Putamen (tissue), 1 donor: ENCODE results near the gene FGF3.

Experiments
- DNase-seq: peaks from one replicate; pipeline ENCODE4 v3.0.0-alpha.2; 2016; ENCODE audit warnings: low spot score

The FGF3 gene

DNA sequence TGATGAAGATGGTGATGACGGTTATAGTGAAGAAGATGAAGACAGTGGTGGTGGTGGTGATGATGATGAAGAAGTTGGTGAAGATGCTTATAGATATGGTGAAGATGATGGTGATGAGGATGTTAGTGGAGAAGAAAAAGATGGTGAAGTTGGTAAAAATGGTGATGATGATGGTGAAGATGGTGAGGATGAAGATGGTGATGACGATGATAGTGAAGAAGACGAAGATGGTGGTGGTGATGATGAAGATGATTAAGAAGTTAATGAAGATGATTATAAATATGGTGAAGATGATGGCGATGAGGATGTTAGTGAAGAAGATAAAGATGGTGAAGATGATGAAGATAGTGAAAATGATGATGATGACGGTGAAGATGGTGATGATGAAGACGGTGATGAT, 25.2 kb upstream of the FGF3 start:
- DNase-seq: no peak

GRCh38 chr11:69843529-69843921, 24.3 kb upstream of the FGF3 start:
- DNase-seq: no peak

GRCh38 chr11:69842746-69843528, 23.7 kb upstream of the FGF3 start:
- no peak for DNase-seq

- DNase-seq: no peak
Observed at GRCh38 chr11:69841859-69842698, 22.9 kb upstream of the FGF3 start.

DNA sequence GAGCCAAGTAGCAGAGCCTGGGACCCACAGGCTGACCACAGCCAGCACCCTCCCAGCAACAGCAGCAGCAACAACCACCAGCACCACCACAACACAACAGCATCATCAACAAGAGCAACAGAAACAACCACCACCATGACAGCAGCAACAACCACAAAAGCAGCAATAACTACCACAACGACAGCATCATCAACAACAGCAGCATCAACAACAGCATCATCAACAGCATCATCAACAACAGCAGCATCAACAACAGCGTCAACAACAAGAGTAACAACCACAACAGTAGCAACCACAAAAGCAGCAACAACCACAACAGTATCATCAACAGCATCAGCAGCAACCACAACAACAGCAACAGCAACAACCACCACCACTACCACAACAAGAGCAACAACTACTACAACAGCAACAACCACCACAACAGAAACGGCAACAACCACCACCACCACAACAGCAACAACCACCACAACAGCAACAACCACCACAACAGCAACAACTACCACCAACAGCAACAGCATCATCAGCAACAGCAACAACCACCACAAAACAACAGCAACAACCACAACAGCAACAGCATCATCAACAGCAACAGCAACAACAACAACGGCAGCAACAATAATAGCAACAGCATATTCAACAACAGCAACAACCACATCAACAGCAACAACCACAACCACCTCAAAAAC, 22.1 kb upstream of the FGF3 start:
- no peak for DNase-seq

- no peak for DNase-seq
Observed at GRCh38 chr11:69840371-69841169, 21.4 kb upstream of the FGF3 start.

- DNase-seq: no peak
Observed at GRCh38 chr11:69839516-69839915, 20.3 kb upstream of the FGF3 start.

GRCh38 chr11:69837791-69838190, 18.6 kb upstream of the FGF3 start:
- DNase-seq: no peak

DNA sequence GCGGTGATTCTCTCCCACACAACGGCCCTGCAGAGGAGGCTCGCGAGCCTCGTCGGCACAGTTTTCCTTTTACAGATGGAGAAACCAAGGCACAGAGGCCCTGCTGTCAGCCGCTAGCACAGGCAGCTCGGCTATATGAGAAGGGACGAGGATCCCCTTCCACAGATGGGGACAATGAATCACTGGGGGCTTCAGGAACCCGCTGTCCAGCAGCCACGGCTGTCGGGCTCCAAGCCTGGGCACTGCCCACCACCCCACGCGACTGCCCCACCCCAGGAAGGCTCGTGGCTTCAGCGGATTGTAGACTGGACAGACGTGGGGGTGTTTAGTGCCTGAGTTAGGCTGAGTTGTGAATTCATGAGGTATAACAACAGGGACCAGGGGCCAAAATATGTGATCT, 17.2 kb upstream of the FGF3 start:
- DNase-seq: no peak

DNA sequence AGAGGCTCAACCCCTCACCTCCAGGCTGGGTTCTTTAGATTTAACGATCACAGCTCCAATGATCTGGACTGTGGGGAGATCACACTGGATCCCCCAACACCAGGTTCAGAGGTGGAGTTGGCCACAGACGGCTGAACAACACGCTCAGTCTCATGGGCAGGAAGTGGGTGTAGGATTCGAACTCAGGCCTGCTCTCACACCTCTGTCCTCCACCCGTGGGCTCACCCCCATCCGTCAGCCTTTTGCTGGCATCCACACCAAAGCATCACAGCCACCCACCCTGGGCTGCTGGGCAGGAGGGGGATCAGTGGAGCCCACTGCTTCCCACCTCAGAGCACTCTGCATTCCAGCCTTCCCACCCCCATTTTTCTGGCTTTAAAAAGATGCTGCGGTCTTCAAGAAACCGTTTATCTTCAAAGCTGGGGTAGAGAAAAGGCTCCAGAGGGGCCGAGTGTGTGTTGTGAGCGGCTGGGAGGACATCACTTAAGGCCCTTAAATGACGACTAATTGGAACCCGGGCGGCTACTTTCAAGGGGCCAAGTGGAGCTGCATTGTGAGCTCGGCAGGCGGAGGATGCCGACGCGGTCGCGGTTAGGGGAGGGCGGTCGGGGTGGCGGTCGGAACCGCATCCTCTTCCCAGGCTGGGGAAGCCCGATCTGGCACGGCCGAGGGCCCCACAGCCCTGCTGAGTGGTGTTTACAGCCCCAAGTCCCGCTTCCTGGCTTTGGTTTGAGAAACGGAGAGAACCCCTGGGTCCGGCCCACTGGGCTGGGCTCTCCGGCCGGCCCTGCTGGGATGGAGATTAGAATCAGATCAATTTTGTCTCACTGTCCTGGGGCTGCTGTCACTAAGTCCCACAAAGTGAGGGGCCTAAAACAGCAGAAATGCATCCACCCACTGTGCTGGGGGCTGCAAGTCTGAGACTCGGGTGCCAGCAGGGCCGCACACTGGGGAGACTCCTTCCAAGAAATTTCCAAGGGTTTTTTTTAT, 15.9 kb upstream of the FGF3 start:
- no peak for DNase-seq

- no peak for DNase-seq
Observed at GRCh38 chr11:69834251-69834650, 15.0 kb upstream of the FGF3 start.

DNA sequence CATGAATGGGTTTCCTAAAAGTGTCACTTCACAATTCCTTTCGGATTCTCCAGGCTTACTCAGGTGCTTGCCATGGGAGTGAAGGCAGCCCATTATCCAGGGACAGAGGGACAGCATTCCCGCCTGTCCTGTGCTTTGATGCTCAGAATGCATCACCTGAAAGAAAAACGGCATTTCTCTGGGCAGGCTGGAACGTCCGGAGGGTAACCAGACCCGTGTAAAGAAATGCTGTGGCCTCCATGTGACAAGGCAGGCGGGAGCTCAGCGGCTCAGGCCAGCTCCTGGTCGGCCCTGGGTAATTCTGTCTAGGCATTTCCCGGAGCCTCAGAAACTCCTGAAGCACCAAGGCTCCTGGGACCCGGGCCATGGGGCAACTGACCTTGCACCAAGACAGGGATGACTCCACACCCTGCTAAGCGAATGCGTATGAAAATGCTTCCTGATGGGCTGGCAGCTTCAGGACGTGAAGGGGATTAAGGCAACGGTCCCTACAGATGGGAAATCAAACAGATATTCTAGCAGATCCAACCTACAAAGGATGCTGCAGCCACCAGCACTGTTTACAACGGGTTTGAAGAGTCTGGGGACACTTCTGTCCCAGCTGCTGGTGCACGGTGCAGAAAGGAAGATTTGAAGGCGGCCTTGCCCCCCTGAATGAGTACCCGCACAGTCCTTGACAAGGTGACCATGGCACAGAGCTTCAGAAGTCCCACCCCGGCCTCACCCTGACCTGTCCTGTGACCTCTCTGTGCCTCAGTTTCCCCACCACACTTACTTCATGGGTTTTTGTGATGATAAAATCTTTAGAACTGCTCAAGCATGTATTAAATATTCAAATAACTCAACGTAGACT, 13.6 kb upstream of the FGF3 start:
- DNase-seq: no peak

DNA sequence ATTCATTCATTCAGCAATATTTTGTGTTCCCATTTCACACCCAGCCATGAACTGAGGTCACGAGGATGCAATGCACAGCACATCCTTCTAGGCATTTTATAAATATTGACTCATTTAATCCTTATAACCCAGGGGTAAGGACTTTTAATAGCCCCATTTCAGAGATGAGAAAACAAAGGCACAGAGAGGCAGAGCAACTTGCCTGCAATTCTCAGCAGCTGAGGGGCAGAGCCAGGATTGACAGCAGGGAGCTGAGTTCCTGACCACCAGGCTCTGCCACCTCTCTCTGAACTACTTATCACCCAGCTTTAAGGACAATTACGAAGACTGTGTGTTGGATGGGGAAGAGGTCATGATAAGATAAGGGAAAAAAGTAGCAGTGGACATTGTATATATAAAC, 12.8 kb upstream of the FGF3 start:
- DNase-seq: no peak

DNA sequence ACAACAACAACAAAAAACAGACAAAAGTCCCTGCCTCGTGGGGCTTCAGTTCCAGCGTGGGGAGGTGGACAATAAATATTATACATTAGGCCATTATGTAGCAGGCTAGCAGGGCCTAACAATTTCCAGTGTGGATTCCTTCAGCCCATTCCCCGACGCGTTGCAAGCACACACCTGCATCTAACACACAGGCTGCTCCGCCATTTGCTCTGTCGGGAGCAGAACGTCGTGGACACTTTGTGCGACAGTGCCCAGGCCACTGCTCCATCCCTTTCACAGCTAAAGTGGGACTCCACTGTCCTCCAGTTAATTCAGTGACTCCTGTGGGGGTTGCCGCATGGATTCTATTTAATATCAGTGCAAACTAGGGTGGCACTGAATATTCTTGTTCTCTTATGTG, 10.9 kb upstream of the FGF3 start:
- DNase-seq: no peak

DNA sequence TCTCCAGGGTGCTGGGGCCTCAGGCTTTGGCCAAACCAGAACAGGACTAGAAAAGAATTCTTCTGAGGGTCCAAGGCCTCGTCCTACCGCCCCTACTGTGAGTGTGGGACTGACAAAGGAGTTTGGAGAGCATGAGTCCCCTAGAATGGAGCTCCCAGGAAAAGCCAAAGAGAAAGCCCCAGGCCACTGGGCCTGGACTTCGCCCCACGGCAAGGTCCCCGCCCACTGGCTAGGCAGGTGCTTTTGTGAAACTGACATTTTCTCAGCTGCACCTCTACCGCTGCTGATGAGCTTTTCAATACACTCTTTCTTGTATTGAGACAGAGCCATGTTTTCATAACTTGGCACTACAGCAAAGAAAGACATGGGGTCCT, 9.7 kb upstream of the FGF3 start:
- DNase-seq: no peak

DNA sequence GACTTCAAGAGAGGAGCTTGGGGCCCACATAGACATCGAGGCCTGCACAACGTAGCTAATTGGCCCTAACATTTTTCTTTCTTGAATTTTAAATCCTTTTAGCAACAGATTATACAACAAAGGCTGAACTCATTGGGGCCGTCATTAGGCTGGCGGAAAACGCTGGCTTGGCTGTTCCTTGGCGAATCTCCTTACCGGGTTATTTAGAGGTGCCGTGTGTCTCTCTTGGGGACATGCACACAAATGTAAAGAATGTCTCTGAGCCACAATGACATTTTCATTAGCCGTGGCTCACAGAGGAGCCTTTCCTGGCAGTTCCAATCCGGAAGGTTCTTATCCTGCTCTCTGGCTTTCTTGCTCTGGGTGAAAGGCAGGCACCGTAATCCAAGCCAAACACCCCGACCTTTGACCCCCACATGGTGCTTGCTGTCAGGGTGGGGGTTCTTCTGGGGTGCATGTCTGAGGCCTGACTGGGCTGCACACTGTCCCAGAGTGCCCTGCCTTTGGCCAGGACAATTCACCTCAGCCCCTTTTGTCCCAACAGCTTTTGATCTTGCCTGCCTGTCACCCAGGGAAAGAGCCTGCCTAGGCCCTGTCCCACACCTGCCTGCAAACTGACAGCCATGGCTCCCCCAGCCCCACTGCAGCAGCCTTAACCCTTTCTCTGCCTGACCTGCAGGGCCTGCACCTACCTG, 9.2 kb upstream of the FGF3 start:
- no peak for DNase-seq

GRCh38 chr11:69826773-69827172, 7.6 kb upstream of the FGF3 start:
- DNase-seq: no peak

- no peak for DNase-seq
Observed at GRCh38 chr11:69825941-69826340, 6.7 kb upstream of the FGF3 start.
